ENCODE measurements around the gene EPS8L3. TPM values are rescaled to one million over a fixed set of nuclear protein-coding genes. Genes with fewer than 3 reads are reported as not detected.
"Not testable (repeated sequence)": the region's sequence is repeated elsewhere in the genome, so short reads cannot be mapped to it uniquely, and the experiment has no call there.

Gene EPS8L3
- total and polyA plus RNA-seq, 9 of the 15 experiments (the other 6 are each of a cell fraction or from before 2014, with no cell fraction given) = 0.09 to 0.42 (median 0.14) TPM; not detected in 5

GRCh38 chr1:109749221-109749620 is 14.5 kb downstream of the EPS8L3 start:
- Histone ChIP-seq H3K4me1 (replicated peaks in 1 of 2; ENCODE audit: control insufficient read depth in 2 of 2, insufficient read depth in 2 of 2, low read length in 2 of 2) (no peaks in the 10 kb centered on the region; a peak in 2 of 5 replicates), H3K79me2 (ENCODE audit: control insufficient read depth, insufficient read depth, low read length) (no peaks in the 10 kb centered on the region), H4K20me1 (replicated peaks; ENCODE audit: control insufficient read depth, insufficient read depth, low read length) (no peaks in the 10 kb centered on the region), H3K4me3 (no peak overlapping the region), H3K36me3 (ENCODE audit: control insufficient read depth, insufficient read depth, low read length) (no peaks in the 10 kb centered on the region), H3K27me3 (ENCODE audit: control insufficient read depth in 2 of 2, insufficient read depth in 2 of 2, low read length in 2 of 2) (peaks cover 38 to 52% of the 10 kb centered on the region in 2 experiments), H3K9me1 (ENCODE audit: control insufficient read depth, insufficient read depth, low read length) (no peaks in the 10 kb centered on the region), H3K9me3 (replicated peaks; ENCODE audit: control insufficient read depth, insufficient read depth, low read depth, low read length) (peaks cover 6% of the 10 kb centered on the region), H3K9ac (ENCODE audit: insufficient read depth in 1 of 2, low read depth in 2 of 2, low read length in 2 of 2) (no peak overlapping the region), H3K27ac (ENCODE audit: extremely low read depth, low read depth, low read length) (no peak overlapping the region), H3K4me2 (ENCODE audit: insufficient read depth, low read length) (no peak overlapping the region), H2AFZ (ENCODE audit: low read depth, low read length) (no peak overlapping the region)
- TF ChIP-seq HNRNPUL1 (IDR thresholded peaks at IDR 0.05; ENCODE audit: low read length) (no peak), RBM25 (IDR thresholded peaks at IDR 0.05; ENCODE audit: low read depth, low read length, severe bottlenecking) (no peak), RBFOX2 (IDR thresholded peaks at IDR 0.05; ENCODE audit: low read depth, low read length) (no peak), POLR2H (tag; IDR thresholded peaks at IDR 0.05; ENCODE audit: low read depth) (no peak), ZNF282 (CRISPR knock-in tag; IDR thresholded peaks at IDR 0.05) (no peak)
- ATAC-seq (no peak), DNase-seq (ENCODE audit: extremely low read depth in 1 of 4, low spot score in 3 of 4) (no peak), FAIRE-seq (no peak)
- intact Hi-C loops (cut with micrococcal nuclease) = no loop called here
- no TSS peak for BruUV-seq (replicated peaks)
- in situ Hi-C loops (cut with MboI) = no loop called here
- ChIA-PET CTCF (ENCODE audit: low intra/inter-chr PET ratio) (no interaction called here), POLR2A (no interaction called here)

- H3K9me1 ChIP-seq (ENCODE audit: control insufficient read depth, insufficient read depth, low read length); H4K20me1 ChIP-seq (replicated peaks; ENCODE audit: control insufficient read depth, insufficient read depth, low read length); FAIRE-seq; H3K36me3 ChIP-seq (ENCODE audit: control insufficient read depth, insufficient read depth, low read length); POLR2A ChIA-PET; ATAC-seq; BruUV-seq (replicated peaks); H3K79me2 ChIP-seq (ENCODE audit: control insufficient read depth, insufficient read depth, low read length); H2AFZ ChIP-seq (ENCODE audit: low read depth, low read length); H3K4me2 ChIP-seq (ENCODE audit: insufficient read depth, low read length); H3K9ac ChIP-seq (ENCODE audit: insufficient read depth in 1 of 2, low read depth in 2 of 2, low read length in 2 of 2); H3K27ac ChIP-seq (ENCODE audit: extremely low read depth, low read depth, low read length); CTCF ChIA-PET (ENCODE audit: low intra/inter-chr PET ratio); in situ Hi-C loops (cut with MboI); H3K4me3 ChIP-seq; DNase-seq (ENCODE audit: extremely low read depth in 1 of 4, low spot score in 3 of 4); H3K4me1 ChIP-seq (replicated peaks in 1 of 2; ENCODE audit: control insufficient read depth in 2 of 2, insufficient read depth in 2 of 2, low read length in 2 of 2); intact Hi-C loops (cut with micrococcal nuclease); H3K9me3 ChIP-seq (replicated peaks; ENCODE audit: control insufficient read depth, insufficient read depth, low read depth, low read length): not testable (repeated sequence)
- peaks cover 38 to 48% of the 10 kb centered on the region in 2 experiments for H3K27me3 ChIP-seq (ENCODE audit: control insufficient read depth in 2 of 2, insufficient read depth in 2 of 2, low read length in 2 of 2)
- 8% methylated on average over 9 of the region's 10 CpGs for WGBS (ENCODE audit: insufficient coverage, low coverage, missing lambda C conversion rate)
Measured at GRCh38 chr1:109748311-109748710, 15.4 kb downstream of the EPS8L3 start.
